ENCODE results near the gene WDR73. TPM values are rescaled to one million over a fixed set of nuclear protein-coding genes. Genes with fewer than 3 reads are reported as not detected.
A peak's percentile ranks its signal among the peaks of the same experiment; 100 is the strongest.

Gene WDR73
- total and polyA plus RNA-seq, 2 of the 8 experiments (the other 6 are each of a cell fraction or from before 2014, with no cell fraction given), result 22.7 to 23.1 TPM

DNA sequence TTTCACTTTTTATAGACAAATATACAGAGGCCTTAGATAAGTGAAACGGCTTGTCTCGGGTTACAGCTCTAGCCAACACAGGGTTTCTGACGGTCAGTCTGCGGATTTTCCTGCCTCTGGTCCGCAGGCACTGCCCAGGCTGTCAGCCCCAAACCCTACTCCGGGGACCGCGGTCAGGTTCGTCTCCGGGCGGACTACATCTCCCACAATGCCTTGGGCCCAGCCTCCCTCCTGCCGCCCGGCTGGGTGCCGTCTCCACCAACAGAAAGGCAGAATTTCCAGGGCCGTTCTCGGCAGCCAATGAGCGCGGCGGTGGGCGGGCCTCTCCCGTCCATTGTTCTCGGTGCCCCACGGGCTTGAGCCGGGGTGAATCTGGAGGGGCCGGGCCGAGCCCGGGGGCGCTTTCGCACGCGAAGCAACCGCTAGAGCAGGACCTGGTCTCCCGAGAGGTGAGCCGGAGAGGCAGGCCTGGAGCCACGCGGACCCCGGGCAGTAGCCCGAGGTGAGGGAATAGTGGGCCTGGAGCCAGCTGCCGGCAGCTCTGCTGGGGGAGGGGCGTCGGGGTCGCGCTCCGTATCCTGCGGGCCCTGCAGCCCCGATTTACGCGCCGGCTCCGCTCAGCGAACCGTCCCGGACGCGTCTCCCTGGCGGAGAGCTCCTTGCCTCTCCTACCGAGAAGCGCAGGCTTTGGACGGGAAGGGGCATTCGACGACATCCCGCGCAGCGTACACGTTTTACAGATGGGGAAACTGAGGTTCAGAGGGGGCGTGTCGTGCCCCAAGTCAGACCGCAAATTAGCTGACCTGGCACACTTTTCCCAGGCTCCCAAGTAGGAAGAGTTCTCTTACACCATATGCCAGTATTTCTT lies 53.2 kb downstream of the WDR73 start, which contains the start of gene ZSCAN2:
ZSCAN2 (plus strand) TSS at position 323 of the 868 bp plus-strand sequence. CDS start 2,919 bp downstream, outside the sequence.
- H3K4me2 ChIP-seq (ENCODE audit: insufficient read depth in 1 of 2, low read depth in 2 of 2, low read length in 2 of 2), result peak within 1 kb of the TSS; percentile 65 to 96
- peak within 1 kb of the TSS; percentile 8; the same call in 1 of the 2 replicates for H2BK15ac ChIP-seq (ENCODE audit: low read length)
- peak within 1 kb of the TSS; percentile 94 for H4K8ac ChIP-seq (ENCODE audit: extremely low read depth, insufficient read depth, low read length)
- peaks cover 7 to 9% of the 10 kb centered on the region in 2 experiments for H4K20me1 ChIP-seq (replicated peaks in 1 of 2; ENCODE audit: control insufficient read depth in 1 of 2, insufficient read depth in 2 of 2, low read length in 2 of 2)
- no peaks in the 10 kb centered on the region for H3K9me3 ChIP-seq (ENCODE audit: insufficient read depth in 2 of 2, low read depth in 1 of 2, low read length in 1 of 2)
- H2BK20ac ChIP-seq (ENCODE audit: low read length), result no peak within 1 kb of the TSS
- peaks cover 8 to 36% of the 10 kb centered on the region in 2 experiments for H3K79me2 ChIP-seq (ENCODE audit: control insufficient read depth in 1 of 2, insufficient read depth in 2 of 2, low read length in 2 of 2)
- no peak within 1 kb of the TSS; the same call in 1 of the 2 replicates for H2AK5ac ChIP-seq (ENCODE audit: low read depth, low read length)
- peak within 1 kb of the TSS; percentile 75 for H4K91ac ChIP-seq (replicated peaks; ENCODE audit: insufficient read length, low read length)
- no peak within 1 kb of the TSS for H3K14ac ChIP-seq (ENCODE audit: insufficient read length)
- no peaks in the 10 kb centered on the region; the same call in 1 of the 2 replicates for H3K79me1 ChIP-seq (ENCODE audit: low read depth, low read length)
- H3K4me3 ChIP-seq (ENCODE audit: extremely low read depth in 1 of 4, insufficient read depth in 2 of 4, low read depth in 3 of 4, low read length in 4 of 4), result peak within 1 kb of the TSS; percentile 56 to 90 (median 86)
- H4K5ac ChIP-seq (ENCODE audit: insufficient read length, low read depth, low read length), result peak within 1 kb of the TSS; percentile 80
- H3K56ac ChIP-seq (replicated peaks; ENCODE audit: insufficient read length, low read depth, low read length), result peak within 1 kb of the TSS; percentile 71
- no peak within 1 kb of the TSS for H2BK120ac ChIP-seq (replicated peaks; ENCODE audit: low read depth, low read length)
- H3K23ac ChIP-seq (ENCODE audit: insufficient read length), result no peak within 1 kb of the TSS
- peaks cover 0 to 14% (median 4%) of the 10 kb centered on the region in 4 experiments; a peak in 3 of 8 replicates for H3K36me3 ChIP-seq (ENCODE audit: control insufficient read depth in 2 of 4, insufficient read depth in 4 of 4, low read length in 3 of 4)
- H3K27me3 ChIP-seq (replicated peaks in 1 of 4; ENCODE audit: control insufficient read depth in 3 of 4, extremely low read depth in 1 of 4, insufficient read depth in 3 of 4, low read length in 3 of 4), result peaks cover 0 to 3% (median 0%) of the 10 kb centered on the region in 4 experiments; a peak in 4 of 7 replicates
- peak within 1 kb of the TSS; percentile 78 to 86 (median 84) for H3K9ac ChIP-seq (replicated peaks in 1 of 4; ENCODE audit: extremely low read depth in 1 of 4, low read depth in 3 of 4, low read length in 3 of 4)
- H2AFZ ChIP-seq (ENCODE audit: low read length), result peak within 1 kb of the TSS; percentile 81
- DNase-seq (ENCODE audit: low read depth in 1 of 2, low spot score in 2 of 2) (peak; percentile 89 to 98), FAIRE-seq (no peak)
- peak within 1 kb of the TSS; percentile 17; the same call in 1 of the 2 replicates for H2BK12ac ChIP-seq (ENCODE audit: low read depth, low read length)
- H3K18ac ChIP-seq (ENCODE audit: extremely low read depth, low read length), result peak within 1 kb of the TSS; percentile 80
- WGBS, 2 experiments (ENCODE audit: extremely low coverage in 1 of 2, insufficient coverage in 1 of 2, insufficient read length in 1 of 2, insufficient replicate concordance in 2 of 2, low coverage in 1 of 2, low lambda C conversion rate in 2 of 2, missing lambda C conversion rate in 1 of 2), result 1% methylated on average over 68 of the region's 68 CpGs; no CpG with 5 or more reads in 1 of the 2 experiments
- H3K23me2 ChIP-seq (ENCODE audit: low read depth, low read length), result peaks cover 19% of the 10 kb centered on the region
- POLR2A ChIA-PET (ENCODE audit: partially characterized antibody), result interaction anchor here (0.6 to 11.9 kb wide), 19 partner anchors 9 to 406 kb away, joined by 3 to 176 read pairs (median 5); partner anchors contain the start of gene WDR73
- peak within 1 kb of the TSS; percentile 67; the same call in 1 of the 2 replicates for H3K27ac ChIP-seq (ENCODE audit: low read depth, low read length)
- CTCF ChIA-PET (ENCODE audit: partially characterized antibody), result interaction anchor here (0.6 to 6.5 kb wide), 14 partner anchors 8 to 157 kb away, joined by 3 to 61 read pairs (median 4); partner anchors contain the start of gene WDR73
- peak within 1 kb of the TSS; percentile 97; the same call in 1 of the 2 replicates for H2BK5ac ChIP-seq (ENCODE audit: low read depth, low read length)
- H3K4ac ChIP-seq (replicated peaks; ENCODE audit: insufficient read length, low read depth, low read length), result peak within 1 kb of the TSS; percentile 19
- H3K4me1 ChIP-seq (replicated peaks in 1 of 4; ENCODE audit: control insufficient read depth in 3 of 4, insufficient read depth in 4 of 4, low read length in 3 of 4), result peaks cover 7 to 22% (median 15%) of the 10 kb centered on the region in 4 experiments
- TF ChIP-seq TBP (IDR thresholded peaks at IDR 0.05; ENCODE audit: low read depth, low read length) (peak; percentile 77), SP1 (IDR thresholded peaks at IDR 0.05; ENCODE audit: low read depth, low read length) (peak; percentile 47; the same call in 1 of the 2 replicates), SAP30 (IDR thresholded peaks at IDR 0.05; ENCODE audit: insufficient read depth, insufficient replicate concordance, low read length) (peak; percentile 59), YY1 (IDR thresholded peaks at IDR 0.05; ENCODE audit: low read depth, low read length) (0 out of 2 replicates have a peak, but pooled peaks have one; percentile 5), SP4 (IDR thresholded peaks at IDR 0.05; ENCODE audit: low read length) (no peak), BRCA1 (IDR thresholded peaks at IDR 0.05; ENCODE audit: low read depth, low read length) (no peak), KDM4A (IDR thresholded peaks at IDR 0.05; ENCODE audit: low read depth, low read length, severe bottlenecking) (peak; percentile 95), CBX8 (IDR thresholded peaks at IDR 0.05; ENCODE audit: borderline replicate concordance, low read depth, low read length) (no peak), PHF8 (conservative IDR thresholded peaks at IDR 0.05; ENCODE audit: low read depth, low read length) (peak; percentile 83)
- TF ChIP-seq, protein P1, sequence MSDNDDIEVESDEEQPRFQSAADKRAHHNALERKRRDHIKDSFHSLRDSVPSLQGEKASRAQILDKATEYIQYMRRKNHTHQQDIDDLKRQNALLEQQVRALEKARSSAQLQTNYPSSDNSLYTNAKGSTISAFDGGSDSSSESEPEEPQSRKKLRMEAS (IDR thresholded peaks at IDR 0.05), result peak; percentile 62
